HepG2 (cell line): ENCODE data around the gene SPAG9. TPM values are rescaled to one million over a fixed set of nuclear protein-coding genes. Genes with fewer than 3 reads are reported as not detected.

Source experiments
- BORCS8-MEF2B ChIP-seq: sonication (generic); formaldehyde crosslinking; IDR thresholded peaks from 2 replicates; pipeline ENCODE4 v1.8.0; 2022; ENCODE audit warnings: mild to moderate bottlenecking, missing genetic modification reagents
- CEBPB ChIP-seq: IDR thresholded peaks from 2 replicates; pipeline ENCODE4 v1.6.1; 2011; ENCODE audit warnings: low read depth, low read length, improper control_type of control experiment, borderline replicate concordance
- DPF2 ChIP-seq: sonication (generic); formaldehyde crosslinking; IDR thresholded peaks from 2 replicates; pipeline ENCODE4 v1.4.0; 2020; ENCODE audit warnings: mild to moderate bottlenecking, low read depth, missing genetic modification reagents, borderline replicate concordance
- FOXC1 ChIP-seq: sonication (generic); formaldehyde crosslinking; IDR thresholded peaks from 2 replicates; pipeline ENCODE4 v1.8.0; 2022; ENCODE audit warnings: mild to moderate bottlenecking, missing genetic modification reagents, borderline replicate concordance
- HHEX ChIP-seq: IDR thresholded peaks from 2 replicates; pipeline ENCODE4 v1.6.1; 2016; ENCODE audit warnings: control low read depth
- HIC2 ChIP-seq: sonication (generic); formaldehyde crosslinking; IDR thresholded peaks from 2 replicates; pipeline ENCODE4 v1.9.0; 2022; ENCODE audit warnings: low read depth, missing genetic modification reagents
- ISX ChIP-seq: sonication (generic); formaldehyde crosslinking; conservative IDR thresholded peaks from 2 replicates; pipeline ENCODE4 v1.5.0; 2020; ENCODE audit warnings: missing genetic modification reagents
- JUNB ChIP-seq: sonication (generic); formaldehyde crosslinking; IDR thresholded peaks from 2 replicates; pipeline ENCODE4 v1.8.0; 2022; ENCODE audit warnings: missing genetic modification reagents, mild to moderate bottlenecking, borderline replicate concordance
- KDM5A ChIP-seq: fragments of 200-600 bp; sonication (generic); IDR thresholded peaks from 2 replicates; pipeline ENCODE4 v1.7.0; 2018; ENCODE audit warnings: antibody characterized with exemption, mild to moderate bottlenecking, low read length, borderline replicate concordance
- MEIS2 ChIP-seq: sonication (generic); formaldehyde crosslinking; IDR thresholded peaks from 2 replicates; pipeline ENCODE4 v1.9.0; 2021; ENCODE audit warnings: mild to moderate bottlenecking, missing genetic modification reagents
- PHF20 ChIP-seq: sonication (generic); formaldehyde crosslinking; IDR thresholded peaks from 2 replicates; pipeline ENCODE4 v1.5.0; 2020; ENCODE audit warnings: mild to moderate bottlenecking, missing genetic modification reagents
- POLR2A ChIP-seq, 2 experiments: IDR thresholded peaks; 2 replicates each; pipeline ENCODE4 v1.6.1; 2011; ENCODE audit warnings: low read depth in 2 of 2, low read length in 2 of 2, mild to moderate bottlenecking in 1 of 2, moderate library complexity in 1 of 2; ENCODE audit not compliant: insufficient read depth in 1 of 2
- RFXANK ChIP-seq: IDR thresholded peaks from 2 replicates; pipeline ENCODE4 v1.6.1; 2016
- SALL1 ChIP-seq: sonication (generic); formaldehyde crosslinking; IDR thresholded peaks from 2 replicates; pipeline ENCODE4 v1.8.0; 2022; ENCODE audit warnings: mild to moderate bottlenecking, missing genetic modification reagents
- SIX4 ChIP-seq: sonication (generic); formaldehyde crosslinking; IDR thresholded peaks from 2 replicates; pipeline ENCODE4 v1.4.0; 2020; ENCODE audit warnings: missing genetic modification reagents
- SMARCE1 ChIP-seq: fragments of 450-650 bp; IDR thresholded peaks from 2 replicates; pipeline ENCODE4 v1.6.1; 2017; ENCODE audit warnings: borderline replicate concordance
- TBX2 ChIP-seq: sonication (generic); formaldehyde crosslinking; IDR thresholded peaks from 2 replicates; pipeline ENCODE4 v1.5.0; 2020; ENCODE audit warnings: missing genetic modification reagents, mild to moderate bottlenecking, borderline replicate concordance
- TEAD3 ChIP-seq: optimal IDR thresholded peaks from 2 replicates; pipeline ENCODE3; 2016; ENCODE audit warnings: borderline replicate concordance
- ZC3H4 ChIP-seq: sonication (generic); formaldehyde crosslinking; IDR thresholded peaks from 2 replicates; pipeline ENCODE4 v1.4.0; 2020; ENCODE audit warnings: missing genetic modification reagents, borderline replicate concordance
- ZNF232 ChIP-seq: sonication (generic); formaldehyde crosslinking; IDR thresholded peaks from 2 replicates; pipeline ENCODE4 v1.4.0; 2020; ENCODE audit warnings: missing genetic modification reagents, borderline replicate concordance
- ZNF234 ChIP-seq: sonication (generic); formaldehyde crosslinking; conservative IDR thresholded peaks from 2 replicates; pipeline ENCODE4 v1.5.1; 2020; ENCODE audit warnings: mild to moderate bottlenecking, missing genetic modification reagents
- ZNF251 ChIP-seq: sonication (generic); formaldehyde crosslinking; IDR thresholded peaks from 2 replicates; pipeline ENCODE4 v1.9.0; 2021; ENCODE audit warnings: mild to moderate bottlenecking, missing genetic modification reagents
- ZNF260 ChIP-seq: sonication (generic); formaldehyde crosslinking; IDR thresholded peaks from 2 replicates; pipeline ENCODE4 v1.4.0; 2020; ENCODE audit warnings: missing genetic modification reagents, low read depth, mild to moderate bottlenecking, borderline replicate concordance
- ZNF503 ChIP-seq: sonication (generic); formaldehyde crosslinking; IDR thresholded peaks from 2 replicates; pipeline ENCODE4 v1.4.0; 2020; ENCODE audit warnings: missing genetic modification reagents
- ZNF510 ChIP-seq: sonication (generic); formaldehyde crosslinking; IDR thresholded peaks from 2 replicates; pipeline ENCODE4 v1.4.0; 2020; ENCODE audit warnings: low read depth, mild to moderate bottlenecking, missing genetic modification reagents
- ZSCAN20 ChIP-seq: sonication (generic); formaldehyde crosslinking; IDR thresholded peaks from 2 replicates; pipeline ENCODE4 v1.4.0; 2020; ENCODE audit warnings: missing genetic modification reagents, mild to moderate bottlenecking, borderline replicate concordance
- polyA plus RNA-seq, 8 experiments: library from polyadenylated mRNA; depleted of rRNA in 3 of 8; stranded (reverse) in 7 of 8; unstranded in 1 of 8; fragments of >200 nt; fragmentation: Illumina TruSeq in 4 of 8; extraction: Trizol in 4 of 8; gene quantifications; 2 replicates each; pipeline versions ENCODE4 v1.2.1 to v1.2.3, GENCODE V29; 2011 to 2016; ENCODE audit warnings: low read depth in 4 of 8, missing spikeins in 1 of 8, mixed read lengths in 1 of 8; ENCODE audit not compliant: insufficient read depth in 1 of 8
- total RNA-seq, 5 experiments: library from RNA; depleted of rRNA; stranded (reverse); fragments of >200 nt; fragmentation: Illumina TruSeq; extraction: Trizol; gene quantifications; 2 replicates each; pipeline ENCODE4 v1.2.3, GENCODE V29; 2016; ENCODE audit warnings: low read depth in 1 of 5

The SPAG9 gene
- total and polyA plus RNA-seq, 2 of the 13 experiments (the other 11 are each of a cell fraction or from before 2014, with no cell fraction given): 43.2 to 78.6 TPM

GRCh38 chr17:51166987-51167931 is 46.6 kb upstream of the SPAG9 start (continued):
- TF ChIP-seq ZNF503 (peak; percentile 61; the same call in 1 of the 2 replicates), DPF2 (CRISPR knock-in tag) (no peak), KDM5A (peak; percentile 57), FOXC1 (CRISPR knock-in tag) (no peak; the same call in 1 of the 2 replicates), ZNF232 (CRISPR knock-in tag) (no peak), ZNF510 (CRISPR knock-in tag) (no peak; the same call in 1 of the 2 replicates), ZSCAN20 (CRISPR knock-in tag) (no peak; the same call in 1 of the 2 replicates), RFXANK (CRISPR knock-in tag) (no peak), ZNF251 (0 out of 2 replicates have a peak, but pooled peaks have one; percentile 61), JUNB (no peak), ZC3H4 (CRISPR knock-in tag) (no peak), PHF20 (CRISPR knock-in tag) (0 out of 2 replicates have a peak, but pooled peaks have one; percentile 16), HHEX (CRISPR knock-in tag) (no peak), TEAD3 (CRISPR knock-in tag) (no peak), ZNF234 (CRISPR knock-in tag) (no peak; the same call in 1 of the 2 replicates), MEIS2 (no peak), POLR2A (IDR thresholded peaks at IDR 0.05; ENCODE audit: insufficient read depth in 1 of 2, low read depth in 2 of 2, low read length in 2 of 2) (no peak; a peak in 2 of 4 replicates), ZNF260 (no peak), SIX4 (CRISPR knock-in tag) (no peak), HIC2 (CRISPR knock-in tag) (no peak; the same call in 1 of the 2 replicates), TBX2 (CRISPR knock-in tag) (no peak), BORCS8-MEF2B (CRISPR knock-in tag) (peak; percentile 61; the same call in 1 of the 2 replicates), SMARCE1 (no peak), CEBPB (no peak), SALL1 (CRISPR knock-in tag) (peak; percentile 29; the same call in 1 of the 2 replicates), ISX (CRISPR knock-in tag) (peak; percentile 73; the same call in 1 of the 2 replicates)
